GM13976 (cell line): ENCODE results near the gene DHRS1.

Source experiments
- DNase-seq: peaks from one replicate; pipeline ENCODE4 v3.0.0; 2012; ENCODE audit warnings: low spot score
- in situ Hi-C: fragments of 300-500 bp; cut with MboI; formaldehyde crosslinking; loops from one replicate; pipeline ENCODE4 v1.12.0; 2022; ENCODE audit warnings: low sequenced_read_pairs, mixed read lengths, inconsistent platforms; ENCODE audit not compliant: unreplicated experiment
- TF ChIP-seq, protein P1 (sequence below): IDR thresholded peaks from 2 replicates; pipeline ENCODE4 v1.5.1; 2012; ENCODE audit warnings: borderline replicate concordance, mild to moderate bottlenecking; ENCODE audit not compliant: insufficient read depth; ENCODE audit errors: extremely low read depth, missing control alignments, control extremely low read depth

Gene DHRS1

DNA sequence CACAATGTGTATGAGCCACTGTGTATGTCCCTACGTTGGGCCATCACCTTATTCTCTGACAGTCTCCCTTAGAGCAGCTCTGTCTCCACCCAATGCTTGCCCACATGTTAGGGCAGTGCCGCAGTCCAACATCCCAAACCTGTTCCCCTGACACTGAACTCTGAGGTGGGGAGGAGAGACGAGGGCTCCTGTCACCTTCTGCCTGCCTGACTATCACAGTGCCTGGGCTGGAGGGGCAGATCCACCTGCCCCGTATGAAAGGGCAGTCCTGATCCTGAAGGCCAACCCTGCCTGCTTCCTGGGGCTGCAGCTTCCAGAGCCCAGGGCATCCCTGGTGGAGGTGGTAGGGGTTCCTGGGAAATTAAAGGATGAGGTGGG, 38.8 kb downstream of the DHRS1 start:
- no peak for DNase-seq
- in situ Hi-C loops, result no loop called here
- TF ChIP-seq, protein P1, sequence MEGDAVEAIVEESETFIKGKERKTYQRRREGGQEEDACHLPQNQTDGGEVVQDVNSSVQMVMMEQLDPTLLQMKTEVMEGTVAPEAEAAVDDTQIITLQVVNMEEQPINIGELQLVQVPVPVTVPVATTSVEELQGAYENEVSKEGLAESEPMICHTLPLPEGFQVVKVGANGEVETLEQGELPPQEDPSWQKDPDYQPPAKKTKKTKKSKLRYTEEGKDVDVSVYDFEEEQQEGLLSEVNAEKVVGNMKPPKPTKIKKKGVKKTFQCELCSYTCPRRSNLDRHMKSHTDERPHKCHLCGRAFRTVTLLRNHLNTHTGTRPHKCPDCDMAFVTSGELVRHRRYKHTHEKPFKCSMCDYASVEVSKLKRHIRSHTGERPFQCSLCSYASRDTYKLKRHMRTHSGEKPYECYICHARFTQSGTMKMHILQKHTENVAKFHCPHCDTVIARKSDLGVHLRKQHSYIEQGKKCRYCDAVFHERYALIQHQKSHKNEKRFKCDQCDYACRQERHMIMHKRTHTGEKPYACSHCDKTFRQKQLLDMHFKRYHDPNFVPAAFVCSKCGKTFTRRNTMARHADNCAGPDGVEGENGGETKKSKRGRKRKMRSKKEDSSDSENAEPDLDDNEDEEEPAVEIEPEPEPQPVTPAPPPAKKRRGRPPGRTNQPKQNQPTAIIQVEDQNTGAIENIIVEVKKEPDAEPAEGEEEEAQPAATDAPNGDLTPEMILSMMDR, result no peak

DNA sequence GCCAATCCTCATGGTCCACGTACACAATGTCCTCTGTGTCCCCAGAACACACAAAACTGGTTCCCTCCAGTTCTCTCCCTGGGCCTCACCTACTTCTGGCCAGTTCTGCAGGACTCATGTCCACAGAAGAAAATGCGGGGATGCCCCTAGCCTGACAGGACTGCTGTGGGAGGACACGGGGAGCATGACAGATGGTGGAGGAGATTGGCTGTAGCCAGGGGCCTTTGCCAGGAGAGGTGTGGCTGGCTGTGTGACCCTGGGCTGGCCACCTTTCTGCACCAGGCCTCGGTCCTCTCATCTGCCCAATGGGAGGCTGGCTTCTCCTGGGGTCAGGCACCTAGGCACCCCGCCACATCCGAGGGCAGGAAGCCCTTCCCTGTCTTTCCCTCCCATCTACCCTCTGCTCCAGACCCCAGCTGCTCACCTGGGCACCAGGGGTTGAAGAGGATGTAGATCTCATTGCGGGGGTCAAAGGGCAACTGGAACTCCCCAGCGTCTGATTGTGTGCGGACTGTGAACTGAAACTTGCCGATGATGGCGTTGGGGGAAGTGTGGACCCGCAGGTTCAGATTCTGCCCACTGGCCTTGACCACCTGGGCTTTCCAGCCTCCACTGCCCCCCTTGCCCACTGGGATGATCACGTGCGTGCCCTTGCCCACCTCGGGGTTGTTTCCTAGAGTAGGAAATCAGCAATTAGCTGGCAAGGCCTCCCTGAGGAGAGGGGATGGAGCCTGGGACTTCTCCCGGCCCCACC, 39.4 kb downstream of the DHRS1 start:
- TF ChIP-seq, protein P1, result no peak
- DNase-seq, result no peak
- in situ Hi-C loops, result no loop called here

DNA sequence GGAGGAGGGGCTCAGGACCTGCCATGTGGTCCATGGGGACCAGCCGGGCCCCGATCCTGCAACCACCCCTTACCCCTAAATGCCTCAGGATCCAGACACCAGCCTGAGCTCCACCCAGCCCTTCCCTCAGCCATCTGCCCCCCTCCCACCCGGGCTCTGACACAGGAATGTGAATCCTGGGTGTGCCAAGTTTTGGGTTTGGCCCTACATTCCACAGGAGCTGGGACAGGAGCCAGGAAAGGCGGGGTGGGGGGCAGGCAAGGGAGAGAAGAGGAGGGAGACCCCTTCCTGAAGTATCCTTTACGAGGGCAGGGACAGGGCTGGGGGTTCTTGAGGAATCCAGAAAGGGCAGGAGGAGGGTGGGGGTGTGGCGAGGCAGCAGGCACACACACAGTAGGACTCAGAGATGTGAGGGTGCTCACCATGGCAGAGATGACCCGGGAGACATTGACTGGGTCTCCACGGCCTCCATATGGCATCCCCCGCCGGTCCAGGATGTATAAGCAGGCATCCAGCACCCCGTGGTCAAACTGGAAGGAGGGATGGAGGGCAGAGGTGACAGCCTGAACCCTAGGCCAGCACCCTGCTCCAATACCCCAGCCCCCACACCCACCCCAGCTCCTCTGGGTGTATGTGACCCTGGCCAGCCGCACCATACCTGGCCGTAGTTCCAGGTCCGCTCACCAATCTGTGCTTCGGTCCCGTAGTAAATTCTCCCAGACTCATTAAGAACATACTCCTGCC, 40.1 kb downstream of the DHRS1 start:
- TF ChIP-seq, protein P1, result no peak
- in situ Hi-C loops, result no loop called here
- DNase-seq, result no peak

DNA sequence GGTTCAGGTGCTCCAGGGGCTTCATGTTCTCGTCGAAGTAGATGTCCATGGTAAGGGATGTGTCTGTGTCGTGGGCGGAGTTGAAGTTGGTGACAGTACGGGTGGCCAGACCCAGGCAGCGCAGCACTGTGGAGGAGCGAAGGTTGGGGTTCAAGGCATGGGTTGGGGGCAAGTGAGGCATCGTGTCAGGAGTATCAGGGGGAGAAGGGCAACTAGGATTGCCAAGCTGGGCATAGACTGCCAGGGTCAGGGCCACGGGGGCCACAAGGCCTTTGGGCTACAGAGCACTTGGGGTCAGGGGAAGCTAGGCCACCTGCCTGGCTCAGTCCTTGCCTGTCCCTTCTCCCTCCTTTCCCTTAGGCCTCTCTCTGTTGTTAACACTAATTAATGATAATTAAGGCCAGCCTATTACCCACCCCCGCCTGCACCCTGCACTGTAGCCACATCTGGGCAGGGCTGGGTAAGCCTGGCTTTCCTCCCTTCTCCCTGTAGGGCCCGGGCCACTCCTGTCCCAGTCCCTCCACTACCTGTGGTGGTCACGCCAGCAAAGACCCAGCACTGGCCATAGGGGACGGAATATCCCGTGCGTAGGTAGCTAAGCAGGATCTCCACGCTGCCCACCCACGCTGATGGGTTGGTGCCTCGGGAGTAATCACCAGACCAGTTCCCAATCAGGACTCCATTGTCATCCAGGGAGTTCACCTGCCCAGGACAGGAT, 40.9 kb downstream of the DHRS1 start:
- in situ Hi-C loops, result no loop called here
- TF ChIP-seq, protein P1, result no peak
- no peak for DNase-seq

DNA sequence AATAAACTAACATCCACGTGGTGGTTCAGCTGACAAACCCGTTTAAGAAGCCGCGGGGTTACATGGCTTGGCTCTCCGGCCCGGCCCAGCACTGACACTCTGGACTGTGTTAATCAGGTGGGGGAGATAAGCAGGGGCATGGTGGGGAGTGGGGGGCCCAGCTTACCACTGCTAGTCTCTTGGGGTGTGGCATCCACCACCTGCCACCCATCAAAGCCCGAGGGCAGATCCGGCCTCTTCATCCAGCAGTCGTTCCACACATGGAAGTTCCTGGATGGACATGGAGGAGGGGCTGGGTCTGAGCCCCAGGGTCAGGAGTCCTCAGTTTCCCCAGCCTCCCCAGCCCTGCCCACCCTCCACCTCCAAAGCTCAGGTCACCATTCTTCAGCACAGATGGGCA, 41.5 kb downstream of the DHRS1 start:
- DNase-seq, result no peak
- TF ChIP-seq, protein P1, result no peak
- in situ Hi-C loops, result no loop called here

DNA sequence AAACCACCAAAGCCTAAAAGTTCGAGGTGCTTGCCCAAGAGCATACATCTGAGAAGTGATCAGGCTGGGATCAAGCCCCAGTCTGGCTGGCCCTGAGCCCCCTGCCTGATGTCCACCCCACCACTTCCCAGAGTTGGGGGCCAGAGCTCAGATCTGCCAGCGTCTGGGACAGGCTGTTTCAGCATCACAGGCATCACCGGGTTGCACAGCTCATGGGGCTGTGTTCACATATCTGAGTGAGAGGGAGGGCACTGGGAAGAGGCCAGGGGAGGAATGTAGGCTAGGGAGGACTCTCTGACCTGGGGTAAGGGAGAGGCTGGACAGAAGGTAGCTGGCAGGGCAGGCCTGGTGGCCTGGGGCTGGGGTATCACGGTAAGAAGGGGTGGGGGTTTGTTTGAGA, 42.6 kb downstream of the DHRS1 start:
- TF ChIP-seq, protein P1, result no peak
- in situ Hi-C loops, result no loop called here

More for the DNA sequence above, 42.6 kb downstream of the DHRS1 start:
- DNase-seq, result no peak
